Activated T-cell treated with anti-CD3 and anti-CD28 coated beads for 24 hours (primary cell): ENCODE results near the gene FIZ1.
"Not testable (repeated sequence)": the region's sequence is repeated elsewhere in the genome, so short reads cannot be mapped to it uniquely, and the experiment has no call there.

Source experiments
- DNase-seq: peaks from one replicate; pipeline ENCODE4 v3.0.0-alpha.2; 2020; ENCODE audit warnings: low read depth

Gene FIZ1

GRCh38 chr19:55576746-55577145 lies 22.6 kb downstream of the FIZ1 start:
- no peak for DNase-seq

GRCh38 chr19:55573929-55574328 lies 25.4 kb downstream of the FIZ1 start:
- not testable (repeated sequence) for DNase-seq

GRCh38 chr19:55569477-55569876 lies 29.8 kb downstream of the FIZ1 start:
- not testable (repeated sequence) for DNase-seq

- DNase-seq = no peak
Observed at GRCh38 chr19:55567708-55568328, 31.5 kb downstream of the FIZ1 start.

- DNase-seq = no peak
Observed at GRCh38 chr19:55566823-55567222, 32.5 kb downstream of the FIZ1 start.

GRCh38 chr19:55563261-55563690 lies 36.0 kb downstream of the FIZ1 start:
- no peak for DNase-seq

GRCh38 chr19:55559684-55560083 lies 39.6 kb downstream of the FIZ1 start:
- DNase-seq = no peak

- DNase-seq = no peak
Observed at GRCh38 chr19:55554741-55555152, 44.6 kb downstream of the FIZ1 start.

GRCh38 chr19:55554302-55554701 lies 45.0 kb downstream of the FIZ1 start:
- no peak for DNase-seq

GRCh38 chr19:55553217-55554182 lies 45.8 kb downstream of the FIZ1 start:
- DNase-seq = no peak

- DNase-seq = no peak
Observed at GRCh38 chr19:55552620-55553019, 46.7 kb downstream of the FIZ1 start.

- no peak for DNase-seq
Observed at GRCh38 chr19:55552206-55552605, 47.1 kb downstream of the FIZ1 start.

- DNase-seq = no peak
Observed at GRCh38 chr19:55550321-55550650, 49.0 kb downstream of the FIZ1 start.

- DNase-seq = no peak
Observed at GRCh38 chr19:55549500-55550320, 49.6 kb downstream of the FIZ1 start.

- no peak for DNase-seq
Observed at GRCh38 chr19:55546822-55547614, 52.3 kb downstream of the FIZ1 start.

- DNase-seq = no peak
Observed at GRCh38 chr19:55546011-55546410, 53.3 kb downstream of the FIZ1 start.

- DNase-seq = no peak
Observed at GRCh38 chr19:55545443-55545842, 53.9 kb downstream of the FIZ1 start, which contains the start of gene SBK3. Gene SBK3 (minus strand): TSS chr19:55545543. CDS start chr19:55545543, 0 bp downstream.

GRCh38 chr19:55544776-55545439 lies 54.4 kb downstream of the FIZ1 start:
- no peak for DNase-seq

GRCh38 chr19:55544014-55544413 lies 55.3 kb downstream of the FIZ1 start:
- DNase-seq = no peak

GRCh38 chr19:55543567-55543966 lies 55.8 kb downstream of the FIZ1 start:
- no peak for DNase-seq

GRCh38 chr19:55542292-55542855 lies 56.9 kb downstream of the FIZ1 start:
- DNase-seq = no peak
